Measurements from ENCODE around the gene CFAP157. TPM values are rescaled to one million over a fixed set of nuclear protein-coding genes. Genes with fewer than 3 reads are reported as not detected.

The CFAP157 gene
- polyA plus RNA-seq, 5 donors: 2.6 to 13.3 (median 9.7) TPM

GRCh38 chr9:127690735-127691134 is 16.1 kb upstream of the CFAP157 start:
- DNase-seq: no peak

GRCh38 chr9:127692071-127692470 is 14.7 kb upstream of the CFAP157 start:
- DNase-seq: no peak

DNA sequence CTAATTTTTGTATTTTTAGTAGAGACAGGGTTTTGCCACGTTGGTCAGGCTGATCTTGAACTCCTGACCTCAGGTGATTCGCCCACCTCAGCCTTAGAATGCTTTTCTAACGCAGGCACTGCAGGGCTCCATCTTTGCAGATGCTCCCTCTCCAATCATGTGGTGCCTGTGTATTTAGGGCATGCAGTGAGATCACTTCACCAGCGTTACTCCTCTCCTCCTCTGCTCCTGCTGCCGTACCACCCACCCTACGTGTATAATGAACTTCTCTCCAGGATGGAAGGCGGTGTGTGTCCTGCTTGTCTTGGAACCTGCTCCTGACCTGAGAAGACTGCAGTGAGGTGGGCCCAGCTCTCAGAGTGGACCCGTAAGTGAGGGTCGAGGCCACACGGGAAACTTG is 13.6 kb upstream of the CFAP157 start:
- no peak for DNase-seq

DNA sequence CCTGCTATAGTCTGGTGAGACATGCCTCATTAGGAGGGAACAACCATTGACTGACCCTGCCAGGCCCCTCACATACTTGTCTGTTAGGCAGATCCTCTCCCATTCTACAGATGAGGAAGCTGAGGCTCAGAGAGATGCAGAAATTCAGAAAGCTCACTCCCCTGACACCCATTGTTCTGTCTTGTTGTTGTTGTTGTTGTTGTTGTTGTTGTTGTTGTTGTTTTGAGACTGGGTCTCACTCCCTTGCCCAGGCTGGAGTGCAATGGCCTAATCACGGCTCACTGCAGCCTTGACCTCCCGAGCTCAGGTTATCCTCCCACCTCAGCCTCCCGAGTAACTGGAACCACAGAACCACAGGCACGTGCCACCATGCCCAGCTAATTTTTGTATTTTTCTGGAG is 13.1 kb upstream of the CFAP157 start:
- no peak for DNase-seq

DNA sequence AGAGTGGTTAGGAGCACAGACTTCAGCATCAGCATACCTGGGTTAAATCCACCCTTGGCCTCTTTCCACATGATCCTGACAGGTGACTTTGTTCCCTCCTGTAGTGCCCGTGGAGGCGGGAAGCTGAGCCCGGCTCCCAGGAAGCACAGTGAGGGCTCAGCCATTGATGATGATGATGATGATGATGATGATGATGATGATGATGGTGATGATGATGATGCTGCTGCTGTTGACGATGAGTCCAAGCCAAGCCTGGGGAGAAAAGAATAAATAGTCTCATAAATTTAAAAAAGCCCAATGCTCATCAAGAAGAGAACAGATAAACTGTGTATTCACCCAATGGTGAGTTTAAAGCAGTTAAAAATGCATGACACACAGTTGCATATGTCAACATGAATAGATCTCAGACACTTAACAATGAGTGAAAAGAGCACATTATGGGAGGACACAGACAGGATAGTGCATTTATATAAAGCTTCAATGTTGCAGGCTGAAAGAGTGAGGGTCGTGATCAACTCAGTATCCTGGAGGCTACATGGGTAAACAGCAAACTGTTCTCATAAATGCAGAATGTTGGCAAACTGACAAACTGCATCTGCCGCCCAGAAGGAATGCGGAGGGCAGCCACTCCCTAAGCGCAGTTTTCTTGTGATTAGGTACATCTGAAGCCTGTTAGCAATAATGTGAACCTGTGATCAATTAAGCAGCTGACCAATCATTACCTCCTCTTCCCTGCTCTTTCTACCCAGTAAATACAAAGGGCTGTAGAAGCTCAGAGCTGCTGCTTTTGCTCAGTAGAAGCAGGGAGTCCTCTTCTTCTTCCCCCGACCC is 11.7 kb upstream of the CFAP157 start:
- peak in 1 of 2 donors; percentile 20 for DNase-seq

- DNase-seq: no peak
Observed at GRCh38 chr9:127697575-127697974, 9.2 kb upstream of the CFAP157 start.

GRCh38 chr9:127698386-127698785 is 8.4 kb upstream of the CFAP157 start:
- DNase-seq: no peak

GRCh38 chr9:127698985-127699670 is 7.7 kb upstream of the CFAP157 start:
- DNase-seq: peak; percentile 91 to 94

DNA sequence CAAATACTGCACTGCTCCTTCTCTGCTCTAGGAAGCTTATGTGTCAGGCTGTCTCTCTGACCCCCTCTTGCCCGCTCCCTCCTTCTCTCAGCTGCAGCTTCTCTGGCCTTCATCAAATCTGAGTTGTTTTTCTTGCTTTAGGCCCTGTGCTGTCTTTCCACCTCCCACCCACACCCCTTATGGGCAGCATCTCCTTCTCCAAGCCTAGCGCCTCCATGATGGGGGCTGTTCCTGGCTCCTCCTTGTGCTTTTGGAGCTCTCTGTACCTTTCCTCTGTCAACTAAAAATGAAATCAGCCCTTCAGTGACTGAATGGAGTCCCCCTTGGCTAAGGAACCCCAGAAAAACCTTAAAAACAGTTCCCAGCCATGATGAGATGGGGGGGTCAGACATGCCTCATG is 6.6 kb upstream of the CFAP157 start:
- no peak for DNase-seq

GRCh38 chr9:127700594-127701255 is 6.1 kb upstream of the CFAP157 start:
- no peak for DNase-seq

DNA sequence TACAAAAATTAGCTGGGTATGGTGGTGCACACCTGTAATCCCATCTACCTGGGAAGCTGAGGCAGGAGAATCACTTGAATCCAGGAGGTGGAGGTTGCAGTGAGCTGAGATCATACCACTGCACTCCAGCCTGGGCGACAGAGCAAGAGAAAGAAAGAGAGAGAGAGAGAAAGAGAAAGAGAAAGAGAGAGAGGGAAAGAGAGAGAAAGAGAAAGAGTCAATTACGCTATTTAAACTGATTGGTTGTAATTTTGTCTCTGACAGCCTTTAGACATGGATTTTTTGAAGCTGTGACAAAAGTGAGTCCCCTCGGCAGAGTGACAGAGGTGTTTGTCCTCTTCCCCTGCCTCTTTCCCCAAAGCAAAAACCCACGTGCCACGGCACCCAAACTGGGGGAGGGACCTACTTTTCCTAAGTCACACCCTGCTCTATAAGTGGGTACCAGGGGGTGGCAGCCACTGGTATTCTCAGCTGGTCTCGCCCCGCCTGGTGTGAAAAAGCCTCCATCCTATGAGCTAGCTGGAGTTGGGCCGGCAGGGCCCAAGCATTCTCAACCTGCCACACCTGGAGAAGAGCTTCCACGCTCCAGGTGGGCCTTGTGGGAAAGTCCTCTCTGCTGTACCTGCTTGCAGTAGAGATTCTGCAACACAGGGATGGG is 3.4 kb upstream of the CFAP157 start:
- no peak for DNase-seq

DNA sequence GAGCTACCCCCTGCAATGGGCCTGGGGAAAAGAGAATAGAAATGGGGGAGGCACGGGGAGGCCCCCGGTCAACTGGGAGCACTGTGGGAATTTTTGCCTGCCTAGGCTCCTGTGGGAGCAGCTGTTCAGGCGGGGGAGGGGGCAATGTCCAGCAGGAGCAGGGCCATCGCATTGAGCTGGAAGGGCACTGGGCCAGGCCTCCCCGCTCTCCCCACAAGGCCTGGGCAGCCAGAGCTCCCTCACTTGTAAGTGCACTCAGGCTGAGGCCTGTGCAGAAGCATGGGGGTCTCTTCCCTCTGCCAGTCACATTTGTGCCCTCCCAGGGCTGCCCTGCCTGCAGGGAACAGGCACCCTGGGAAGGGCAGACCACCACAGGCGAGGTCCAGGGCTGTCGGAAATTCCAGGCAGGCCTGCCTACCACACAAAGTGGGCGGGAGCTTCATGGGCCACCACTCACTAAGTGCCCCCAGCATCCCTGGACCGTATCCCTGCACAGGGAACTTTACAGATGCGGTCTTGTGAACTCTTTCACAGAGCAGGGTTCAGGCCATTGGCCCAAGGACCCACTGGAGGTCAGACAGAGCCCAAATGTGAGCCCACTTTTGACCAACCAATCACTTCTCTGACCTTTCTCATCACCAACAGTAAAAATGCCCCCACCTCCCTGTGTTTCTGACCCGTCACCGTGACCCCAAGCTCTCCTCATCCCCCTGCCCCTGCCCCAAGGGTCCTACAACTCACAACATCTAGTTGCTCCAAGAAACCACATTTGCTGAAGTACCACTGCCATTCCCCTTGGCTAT is 1.0 kb upstream of the CFAP157 start:
- DNase-seq: no peak

DNA sequence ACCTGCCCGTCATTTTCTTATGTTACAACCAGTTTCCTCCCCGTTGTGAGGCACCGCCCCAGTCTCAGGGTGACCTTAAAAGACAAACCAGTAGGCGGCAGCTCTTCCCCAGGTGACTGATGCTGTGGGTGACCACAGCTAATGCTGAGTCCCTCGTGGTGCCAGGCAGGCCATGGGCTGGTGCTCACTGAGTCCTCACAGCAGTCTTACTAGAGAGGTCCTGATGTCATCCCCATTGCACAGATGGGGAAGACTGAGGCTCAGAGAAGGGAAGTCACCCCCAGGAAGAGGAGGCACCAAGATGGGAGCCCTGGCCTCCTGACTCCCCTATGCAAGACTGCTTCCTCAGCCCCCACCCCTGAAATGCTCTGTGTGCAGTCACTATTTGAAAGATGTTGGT is 978 bp downstream of the CFAP157 start:
- DNase-seq: no peak

- DNase-seq: no peak
Observed at GRCh38 chr9:127708952-127709587, 2.3 kb downstream of the CFAP157 start.

GRCh38 chr9:127710204-127710783 is 3.5 kb downstream of the CFAP157 start:
- DNase-seq: no peak

DNA sequence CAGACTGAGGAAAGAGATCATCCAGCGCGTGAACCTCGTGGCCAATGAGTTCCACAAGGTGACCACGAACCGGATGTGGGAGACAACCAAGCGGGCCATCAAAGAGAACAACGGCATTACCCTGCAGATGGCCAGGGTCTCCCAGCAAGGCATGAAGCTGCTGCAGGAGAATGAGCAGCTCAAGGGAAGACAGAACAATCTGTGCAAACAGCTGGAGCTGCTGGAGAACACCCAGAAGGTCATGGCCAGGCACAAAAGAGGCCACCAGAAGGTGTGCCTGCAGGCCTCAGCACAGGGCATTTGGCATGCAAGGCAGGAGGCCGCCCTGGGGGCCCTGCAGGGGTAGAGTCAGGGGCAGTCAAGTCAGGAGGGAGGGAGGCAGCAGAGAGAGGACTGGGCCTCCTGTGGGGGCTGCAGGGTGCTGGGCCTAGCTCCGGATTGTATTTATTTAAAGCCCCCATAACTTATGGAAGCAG is 4.5 kb downstream of the CFAP157 start:
- no peak for DNase-seq

GRCh38 chr9:127711831-127712274 is 5.1 kb downstream of the CFAP157 start:
- DNase-seq: no peak

- no peak for DNase-seq
Observed at GRCh38 chr9:127712371-127712770, 5.6 kb downstream of the CFAP157 start.

- DNase-seq: no peak
Observed at GRCh38 chr9:127712867-127713266, 6.1 kb downstream of the CFAP157 start.
